ENCODE results near the gene POLR2L. TPM values are rescaled to one million over a fixed set of nuclear protein-coding genes. Genes with fewer than 3 reads are reported as not detected.

Gene POLR2L
- total RNA-seq, 1 donor from 2014 or later: 128 TPM

DNA sequence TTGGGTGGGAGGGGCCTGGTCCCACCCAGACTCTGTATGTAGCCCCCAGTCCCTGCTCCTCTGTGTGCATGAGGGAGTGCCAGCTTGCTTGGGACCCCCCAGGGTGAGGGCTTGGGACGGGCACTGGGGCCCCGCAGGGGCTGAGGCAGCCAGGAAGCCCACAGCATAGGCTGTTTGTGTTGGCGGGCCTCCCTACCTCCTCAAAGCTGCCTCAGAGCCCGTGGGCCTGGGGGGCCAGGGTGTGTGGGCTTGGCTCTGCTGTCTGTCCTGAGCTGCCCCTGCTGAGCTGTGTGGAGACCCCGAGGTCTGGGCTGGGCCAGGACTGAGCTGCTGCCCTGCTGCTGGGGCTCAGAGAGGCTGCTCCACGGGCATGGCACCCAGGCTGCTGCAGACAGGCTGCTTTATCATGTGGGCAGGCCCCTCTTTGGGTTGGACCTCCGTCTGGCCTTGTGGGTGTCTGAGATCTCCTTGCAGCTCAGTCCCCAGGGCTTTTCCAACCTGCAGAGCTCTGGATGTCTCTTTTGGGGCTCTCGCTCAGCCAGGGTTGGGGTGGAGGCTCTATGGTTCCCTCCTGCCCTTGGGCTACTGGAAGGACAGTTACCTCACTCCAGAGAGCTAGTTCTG lies 3.7 kb upstream of the POLR2L start:
- no peak for DNase-seq (ENCODE audit: low read depth, low spot score)
- Mint-ChIP-seq H3K27me3 (ENCODE audit: low read depth) (peaks cover 20% of the 10 kb centered on the region), H3K4me1 (peaks cover 11% of the 10 kb centered on the region), H3K4me3 (peak overlapping the region; percentile 62), H3K9me3 (no peaks in the 10 kb centered on the region), H3K27ac (ENCODE audit: unreplicated experiment) (no peak overlapping the region), H3K36me3 (ENCODE audit: low read depth) (no peaks in the 10 kb centered on the region)
- TF ChIP-seq, protein P1, sequence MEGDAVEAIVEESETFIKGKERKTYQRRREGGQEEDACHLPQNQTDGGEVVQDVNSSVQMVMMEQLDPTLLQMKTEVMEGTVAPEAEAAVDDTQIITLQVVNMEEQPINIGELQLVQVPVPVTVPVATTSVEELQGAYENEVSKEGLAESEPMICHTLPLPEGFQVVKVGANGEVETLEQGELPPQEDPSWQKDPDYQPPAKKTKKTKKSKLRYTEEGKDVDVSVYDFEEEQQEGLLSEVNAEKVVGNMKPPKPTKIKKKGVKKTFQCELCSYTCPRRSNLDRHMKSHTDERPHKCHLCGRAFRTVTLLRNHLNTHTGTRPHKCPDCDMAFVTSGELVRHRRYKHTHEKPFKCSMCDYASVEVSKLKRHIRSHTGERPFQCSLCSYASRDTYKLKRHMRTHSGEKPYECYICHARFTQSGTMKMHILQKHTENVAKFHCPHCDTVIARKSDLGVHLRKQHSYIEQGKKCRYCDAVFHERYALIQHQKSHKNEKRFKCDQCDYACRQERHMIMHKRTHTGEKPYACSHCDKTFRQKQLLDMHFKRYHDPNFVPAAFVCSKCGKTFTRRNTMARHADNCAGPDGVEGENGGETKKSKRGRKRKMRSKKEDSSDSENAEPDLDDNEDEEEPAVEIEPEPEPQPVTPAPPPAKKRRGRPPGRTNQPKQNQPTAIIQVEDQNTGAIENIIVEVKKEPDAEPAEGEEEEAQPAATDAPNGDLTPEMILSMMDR (conservative IDR thresholded peaks at IDR 0.05): no peak

DNA sequence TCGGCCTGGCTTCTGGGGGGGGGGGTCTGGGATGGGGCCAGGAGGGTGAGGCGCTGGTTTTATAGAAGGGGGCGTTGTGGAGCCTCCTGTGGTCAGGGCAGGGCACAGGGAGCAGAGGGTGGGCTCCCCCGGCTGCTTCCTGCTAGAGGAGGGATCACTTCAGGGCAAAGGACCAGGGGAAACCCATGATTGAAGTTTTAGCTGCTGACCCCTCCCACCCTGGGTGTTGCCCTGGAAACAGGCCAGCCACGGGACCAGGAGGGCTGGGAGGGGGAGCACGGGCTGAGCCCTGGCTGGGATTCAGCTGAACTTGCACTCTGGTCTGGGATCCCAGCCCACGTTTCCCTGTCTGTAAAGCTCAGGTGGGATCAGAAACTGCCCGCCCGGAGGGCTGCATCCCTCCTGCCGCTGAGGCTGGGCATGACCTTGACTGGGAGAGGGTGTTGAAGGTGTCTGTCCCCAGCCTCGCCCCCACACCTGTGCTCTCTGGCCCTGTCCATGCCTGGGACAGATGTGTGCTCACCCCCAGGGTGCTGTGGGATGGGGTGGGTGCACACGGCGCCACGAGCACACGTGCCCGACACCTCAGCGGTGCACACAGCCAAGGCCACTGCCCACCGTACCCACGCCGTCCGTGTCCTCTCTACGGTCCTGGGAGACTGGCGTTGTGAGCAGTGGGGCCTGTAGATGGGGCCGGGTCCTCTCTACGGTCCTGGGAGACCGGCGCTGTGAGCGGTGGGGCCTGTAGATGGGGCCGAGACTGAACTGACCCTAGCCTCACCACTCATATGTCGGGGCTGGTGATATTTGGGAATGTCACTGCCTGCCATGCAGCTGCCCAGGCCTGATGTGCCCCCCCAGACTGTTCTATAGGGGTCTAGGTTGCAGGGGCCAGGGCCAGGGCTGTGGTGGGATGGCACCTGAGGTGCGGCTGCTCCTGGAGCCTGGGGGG lies 2.6 kb upstream of the POLR2L start:
- Mint-ChIP-seq H3K27ac (ENCODE audit: unreplicated experiment) (no peak overlapping the region), H3K36me3 (ENCODE audit: low read depth) (peaks cover 5% of the 10 kb centered on the region), H3K27me3 (ENCODE audit: low read depth) (peaks cover 15% of the 10 kb centered on the region), H3K4me3 (peak overlapping the region; percentile 89), H3K9me3 (no peaks in the 10 kb centered on the region), H3K4me1 (peaks cover 18% of the 10 kb centered on the region)
- peak; percentile 64 for DNase-seq (ENCODE audit: low read depth, low spot score)
- TF ChIP-seq, protein P1 (conservative IDR thresholded peaks at IDR 0.05): peak; percentile 36

DNA sequence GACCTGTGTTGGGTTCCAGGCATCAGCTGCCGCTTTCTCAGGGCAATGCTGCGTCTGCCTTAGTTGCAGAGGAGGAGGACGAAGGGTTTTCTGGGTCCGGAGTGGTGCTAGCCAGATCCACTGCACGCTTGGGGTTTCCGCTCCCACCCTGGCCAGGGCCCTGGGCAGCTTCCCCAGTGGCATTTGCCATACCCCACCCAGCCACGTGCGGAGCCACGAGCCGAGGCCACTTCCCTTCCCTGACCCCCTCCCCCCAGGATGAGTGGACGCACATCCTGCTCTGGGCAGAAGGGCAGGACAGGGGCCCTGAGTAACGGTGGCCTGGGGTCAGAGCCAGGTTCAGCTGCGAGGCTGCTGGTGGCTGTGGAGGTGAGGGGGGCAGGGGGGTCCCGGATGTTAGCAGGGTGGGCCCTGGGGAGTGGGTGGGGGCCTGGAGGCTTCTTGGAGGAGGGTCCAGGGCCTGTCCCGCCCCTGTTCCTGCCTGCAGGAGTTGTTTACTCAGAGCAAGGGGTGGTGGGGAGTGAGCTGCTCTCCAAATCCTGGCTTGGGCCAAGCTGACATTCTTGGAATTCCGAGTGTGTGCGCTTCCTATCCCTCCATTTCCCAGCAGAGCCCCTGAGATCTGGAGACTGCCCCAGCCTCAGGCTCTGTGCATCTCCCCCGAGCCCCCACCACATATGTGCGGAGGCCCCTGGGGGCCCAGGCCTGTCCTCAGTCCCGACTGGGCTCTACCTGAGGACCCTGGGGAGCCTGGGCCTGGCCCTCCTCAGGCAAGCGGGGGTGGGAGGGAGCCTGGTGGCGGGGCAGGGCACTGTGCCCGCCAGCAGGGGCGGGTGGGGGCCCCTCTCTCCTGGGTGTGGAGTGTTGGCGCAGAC lies 1.7 kb upstream of the POLR2L start:
- Mint-ChIP-seq H3K4me3 (peak overlapping the region; percentile 89), H3K4me1 (peaks cover 18% of the 10 kb centered on the region), H3K27ac (ENCODE audit: unreplicated experiment) (no peak overlapping the region), H3K9me3 (no peaks in the 10 kb centered on the region), H3K36me3 (ENCODE audit: low read depth) (peaks cover 5% of the 10 kb centered on the region), H3K27me3 (ENCODE audit: low read depth) (peaks cover 15% of the 10 kb centered on the region)
- DNase-seq (ENCODE audit: low read depth, low spot score): no peak
- TF ChIP-seq, protein P1 (conservative IDR thresholded peaks at IDR 0.05): no peak

DNA sequence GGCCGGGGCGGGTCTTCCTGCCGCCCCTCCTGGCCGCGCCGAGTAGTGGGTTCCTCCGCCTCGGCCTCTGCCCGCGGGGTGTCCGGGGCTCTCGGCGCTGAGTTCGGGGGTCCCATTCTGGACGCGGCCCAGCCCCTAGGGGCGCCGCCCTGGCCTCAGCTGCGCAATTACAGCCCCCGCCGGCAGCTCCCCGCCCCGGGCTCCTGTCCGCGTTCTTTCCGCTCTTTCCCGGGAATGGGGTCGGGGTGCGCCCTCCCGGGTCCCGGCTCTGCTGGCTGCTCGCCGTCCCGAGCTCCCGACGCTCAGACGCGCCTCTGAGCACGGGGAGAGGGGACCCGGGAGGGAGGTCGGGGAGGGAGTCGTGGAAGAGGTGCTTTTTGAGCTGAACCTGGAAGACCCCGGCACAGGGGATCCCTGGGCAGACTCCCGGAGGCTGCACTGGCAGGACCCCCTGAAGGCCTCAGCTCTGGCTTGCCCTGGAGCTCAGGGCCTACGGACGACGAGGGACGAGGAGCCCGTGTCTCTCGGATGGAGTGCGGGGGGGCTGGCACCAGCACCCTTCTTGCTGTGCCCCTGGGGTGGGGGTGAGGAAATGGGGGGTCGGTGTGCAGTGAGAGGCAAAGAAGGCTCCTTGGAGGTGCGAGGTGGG lies 881 bp upstream of the POLR2L start:
- Mint-ChIP-seq H3K36me3 (ENCODE audit: low read depth) (peaks cover 5% of the 10 kb centered on the region), H3K4me3 (peak overlapping the region; percentile 85), H3K27me3 (ENCODE audit: low read depth) (peaks cover 10% of the 10 kb centered on the region), H3K27ac (ENCODE audit: unreplicated experiment) (peak overlapping the region; percentile 43), H3K9me3 (no peaks in the 10 kb centered on the region), H3K4me1 (peaks cover 18% of the 10 kb centered on the region)
- TF ChIP-seq, protein P1 (conservative IDR thresholded peaks at IDR 0.05): peak; percentile 32
- DNase-seq (ENCODE audit: low read depth, low spot score): no peak

DNA sequence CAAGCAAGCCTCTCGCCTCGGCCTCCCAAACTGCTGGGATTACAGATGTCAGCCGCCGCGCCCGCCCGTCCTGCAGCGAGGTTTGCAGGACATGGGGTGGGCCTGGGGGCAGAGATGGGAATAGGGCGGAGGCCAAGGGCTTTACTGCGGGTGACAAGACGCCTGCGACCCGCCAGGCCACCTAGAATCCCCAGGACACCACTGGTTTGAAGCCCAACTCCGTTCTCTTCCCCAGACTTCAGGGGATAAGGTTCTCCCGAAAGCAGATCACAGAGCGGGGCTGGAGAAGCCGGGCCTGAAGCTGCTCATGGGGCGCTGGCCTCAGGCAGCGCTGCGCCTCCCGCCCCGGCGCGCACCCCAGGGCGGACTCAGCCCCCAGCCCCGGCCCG lies 354 bp downstream of the POLR2L start:
- TF ChIP-seq, protein P1 (conservative IDR thresholded peaks at IDR 0.05): no peak
- peaks cover 18% of the 10 kb centered on the region for H3K4me1 Mint-ChIP-seq
- no peak overlapping the region for H3K27ac Mint-ChIP-seq (ENCODE audit: unreplicated experiment)
- no peak for DNase-seq (ENCODE audit: low read depth, low spot score)
- peaks cover 10% of the 10 kb centered on the region for H3K27me3 Mint-ChIP-seq (ENCODE audit: low read depth)
- H3K36me3 Mint-ChIP-seq (ENCODE audit: low read depth): peaks cover 5% of the 10 kb centered on the region
- H3K9me3 Mint-ChIP-seq: no peaks in the 10 kb centered on the region
- H3K4me3 Mint-ChIP-seq: peak overlapping the region; percentile 92
